PC-3 (cell line): ENCODE data around the gene STX4.
"Not testable (repeated sequence)": the region's sequence is repeated elsewhere in the genome, so short reads cannot be mapped to it uniquely, and the experiment has no call there.

Experiments
- EZH2phosphoT487 ChIP-seq: fragments of 300-600 bp; sonication (generic); IDR thresholded peaks from 2 replicates; pipeline ENCODE4 v1.6.1; 2018; ENCODE audit warnings: mild to moderate bottlenecking, antibody characterized with exemption, low read length, borderline replicate concordance
- TF ChIP-seq, protein P1 (sequence below): fragments of 300-600 bp; sonication (generic); conservative IDR thresholded peaks from 2 replicates; pipeline ENCODE4 v1.5.1; 2017; ENCODE audit warnings: antibody characterized with exemption, low read depth, mild to moderate bottlenecking, low read length

- TF ChIP-seq, protein P1, sequence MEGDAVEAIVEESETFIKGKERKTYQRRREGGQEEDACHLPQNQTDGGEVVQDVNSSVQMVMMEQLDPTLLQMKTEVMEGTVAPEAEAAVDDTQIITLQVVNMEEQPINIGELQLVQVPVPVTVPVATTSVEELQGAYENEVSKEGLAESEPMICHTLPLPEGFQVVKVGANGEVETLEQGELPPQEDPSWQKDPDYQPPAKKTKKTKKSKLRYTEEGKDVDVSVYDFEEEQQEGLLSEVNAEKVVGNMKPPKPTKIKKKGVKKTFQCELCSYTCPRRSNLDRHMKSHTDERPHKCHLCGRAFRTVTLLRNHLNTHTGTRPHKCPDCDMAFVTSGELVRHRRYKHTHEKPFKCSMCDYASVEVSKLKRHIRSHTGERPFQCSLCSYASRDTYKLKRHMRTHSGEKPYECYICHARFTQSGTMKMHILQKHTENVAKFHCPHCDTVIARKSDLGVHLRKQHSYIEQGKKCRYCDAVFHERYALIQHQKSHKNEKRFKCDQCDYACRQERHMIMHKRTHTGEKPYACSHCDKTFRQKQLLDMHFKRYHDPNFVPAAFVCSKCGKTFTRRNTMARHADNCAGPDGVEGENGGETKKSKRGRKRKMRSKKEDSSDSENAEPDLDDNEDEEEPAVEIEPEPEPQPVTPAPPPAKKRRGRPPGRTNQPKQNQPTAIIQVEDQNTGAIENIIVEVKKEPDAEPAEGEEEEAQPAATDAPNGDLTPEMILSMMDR, result not testable (repeated sequence)
- not testable (repeated sequence) for TF ChIP-seq EZH2phosphoT487
These were observed 15.6 kb upstream of the STX4 start for GRCh38 chr16:31017756-31018155.
